WERI-Rb-1 (cell line): ENCODE data around the gene MAPKAP1.

Source experiments
- DNase-seq: peaks from one replicate; pipeline ENCODE4 v3.0.0-alpha.2; 2020
- H3K27ac ChIP-seq: fragments of 250-450 bp; sonication (Bioruptor Pico); 2 replicates; pipeline ENCODE4 v1.5.1; 2020; ENCODE audit warnings: mild to moderate bottlenecking, moderate library complexity
- H3K27me3 ChIP-seq: fragments of 250-450 bp; sonication (Bioruptor Pico); 2 replicates; pipeline ENCODE4 v1.5.1; 2021; ENCODE audit warnings: mild to moderate bottlenecking, low read depth, moderate library complexity; ENCODE audit not compliant: insufficient read depth, severe bottlenecking
- H3K36me3 ChIP-seq: fragments of 250-450 bp; sonication (Bioruptor Pico); 2 replicates; pipeline ENCODE4 v1.5.1; 2020; ENCODE audit warnings: mild to moderate bottlenecking, moderate library complexity
- H3K4me3 ChIP-seq: 2 replicates; pipeline ENCODE4 v1.5.1; 2011; ENCODE audit warnings: low read depth, mild to moderate bottlenecking, control low read depth, low read length
- H3K9me3 ChIP-seq: fragments of 250-450 bp; sonication (Bioruptor Pico); 2 replicates; pipeline ENCODE4 v1.5.1; 2021; ENCODE audit warnings: mild to moderate bottlenecking, moderate library complexity; ENCODE audit not compliant: severe bottlenecking
- TF ChIP-seq, protein P1 (sequence below): IDR thresholded peaks from 2 replicates; pipeline ENCODE4 v1.5.1; 2011; ENCODE audit warnings: low read depth, mild to moderate bottlenecking, control low read depth, inconsistent platforms, low read length

MAPKAP1 gene

DNA sequence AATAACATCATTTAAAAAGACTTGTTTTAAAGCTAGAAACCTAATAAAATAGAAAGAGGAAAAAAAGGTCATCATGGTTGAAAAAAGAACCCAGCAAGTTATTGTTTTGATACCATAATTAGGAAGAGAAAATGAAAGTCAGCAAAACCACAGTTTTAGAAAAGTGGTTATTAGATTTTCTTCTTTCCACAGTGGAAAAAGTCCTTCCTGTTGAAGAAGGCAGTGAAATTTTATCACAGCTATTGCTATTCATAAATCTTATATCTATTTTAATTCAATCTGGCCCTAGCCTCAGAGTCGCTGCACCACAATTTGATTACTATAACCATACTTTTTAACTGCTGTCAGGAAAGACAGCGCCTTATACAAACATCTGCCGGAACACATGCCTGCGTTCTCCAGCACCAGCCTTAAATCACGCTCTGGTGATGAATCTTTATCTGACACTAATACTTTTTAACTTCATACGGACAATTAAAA, 60.3 kb downstream of the MAPKAP1 start:
- DNase-seq = no peak
- Histone ChIP-seq H3K36me3 (no peaks in the 10 kb centered on the region), H3K27me3 (no peaks in the 10 kb centered on the region), H3K4me3 (no peak overlapping the region), H3K9me3 (no peaks in the 10 kb centered on the region), H3K27ac (no peak overlapping the region)
- TF ChIP-seq, protein P1, sequence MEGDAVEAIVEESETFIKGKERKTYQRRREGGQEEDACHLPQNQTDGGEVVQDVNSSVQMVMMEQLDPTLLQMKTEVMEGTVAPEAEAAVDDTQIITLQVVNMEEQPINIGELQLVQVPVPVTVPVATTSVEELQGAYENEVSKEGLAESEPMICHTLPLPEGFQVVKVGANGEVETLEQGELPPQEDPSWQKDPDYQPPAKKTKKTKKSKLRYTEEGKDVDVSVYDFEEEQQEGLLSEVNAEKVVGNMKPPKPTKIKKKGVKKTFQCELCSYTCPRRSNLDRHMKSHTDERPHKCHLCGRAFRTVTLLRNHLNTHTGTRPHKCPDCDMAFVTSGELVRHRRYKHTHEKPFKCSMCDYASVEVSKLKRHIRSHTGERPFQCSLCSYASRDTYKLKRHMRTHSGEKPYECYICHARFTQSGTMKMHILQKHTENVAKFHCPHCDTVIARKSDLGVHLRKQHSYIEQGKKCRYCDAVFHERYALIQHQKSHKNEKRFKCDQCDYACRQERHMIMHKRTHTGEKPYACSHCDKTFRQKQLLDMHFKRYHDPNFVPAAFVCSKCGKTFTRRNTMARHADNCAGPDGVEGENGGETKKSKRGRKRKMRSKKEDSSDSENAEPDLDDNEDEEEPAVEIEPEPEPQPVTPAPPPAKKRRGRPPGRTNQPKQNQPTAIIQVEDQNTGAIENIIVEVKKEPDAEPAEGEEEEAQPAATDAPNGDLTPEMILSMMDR = no peak

DNA sequence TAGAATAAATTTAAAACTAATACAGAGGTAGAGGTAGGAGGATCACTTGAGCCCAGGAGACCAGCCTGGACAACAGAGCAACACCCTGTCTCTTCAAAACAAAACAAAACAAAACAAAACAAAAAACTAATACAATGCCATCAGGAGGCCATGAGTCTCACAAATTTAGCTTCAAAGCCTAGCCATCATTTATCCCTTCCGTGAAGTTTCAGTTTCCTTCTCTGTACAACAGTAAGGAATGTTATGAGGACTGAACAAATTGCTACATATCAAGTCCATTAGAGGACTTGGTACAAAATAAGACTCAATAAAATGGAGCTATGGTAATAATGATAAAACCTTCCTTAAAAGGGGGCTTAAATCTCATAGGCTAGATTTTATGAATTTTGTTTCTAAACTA, 60.8 kb downstream of the MAPKAP1 start:
- Histone ChIP-seq H3K9me3 (no peaks in the 10 kb centered on the region), H3K4me3 (no peak overlapping the region), H3K36me3 (no peaks in the 10 kb centered on the region), H3K27me3 (no peaks in the 10 kb centered on the region), H3K27ac (no peak overlapping the region)
- DNase-seq = no peak
- TF ChIP-seq, protein P1 = no peak

DNA sequence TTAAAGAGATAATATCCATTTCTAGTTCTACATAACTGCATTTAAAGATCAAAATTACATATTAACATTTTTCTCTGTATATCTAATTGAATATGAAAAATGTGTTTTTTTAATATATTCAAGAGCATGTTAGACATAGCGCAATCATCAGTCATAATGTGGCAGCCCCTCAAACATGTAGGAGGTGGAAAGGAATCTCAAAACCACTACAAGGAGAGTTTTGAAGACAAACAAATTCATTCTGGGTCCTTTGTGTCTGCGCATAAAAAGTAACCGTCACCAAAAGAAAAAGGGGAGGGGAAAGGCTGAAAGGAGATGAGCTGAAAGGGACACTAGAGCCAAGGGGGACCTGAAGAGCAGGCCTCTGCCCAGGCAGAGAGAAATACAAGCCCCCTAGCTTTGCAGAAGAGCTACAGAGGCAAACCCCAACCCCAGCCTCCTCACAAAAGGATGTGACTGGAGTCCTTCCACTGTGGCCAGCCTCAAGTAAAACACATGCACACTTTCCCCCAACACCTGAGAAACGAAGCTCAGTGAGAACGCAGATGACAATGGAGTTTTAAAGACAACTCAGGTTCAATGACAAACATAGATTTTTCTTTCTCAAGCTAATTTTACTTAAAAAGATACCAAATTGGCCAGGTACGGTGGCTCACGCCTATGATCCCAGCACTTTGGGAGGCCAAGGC, 62.0 kb downstream of the MAPKAP1 start:
- Histone ChIP-seq H3K27ac (no peak overlapping the region), H3K4me3 (no peak overlapping the region), H3K9me3 (no peaks in the 10 kb centered on the region), H3K27me3 (no peaks in the 10 kb centered on the region), H3K36me3 (no peaks in the 10 kb centered on the region)
- TF ChIP-seq, protein P1 = no peak
- DNase-seq = no peak

DNA sequence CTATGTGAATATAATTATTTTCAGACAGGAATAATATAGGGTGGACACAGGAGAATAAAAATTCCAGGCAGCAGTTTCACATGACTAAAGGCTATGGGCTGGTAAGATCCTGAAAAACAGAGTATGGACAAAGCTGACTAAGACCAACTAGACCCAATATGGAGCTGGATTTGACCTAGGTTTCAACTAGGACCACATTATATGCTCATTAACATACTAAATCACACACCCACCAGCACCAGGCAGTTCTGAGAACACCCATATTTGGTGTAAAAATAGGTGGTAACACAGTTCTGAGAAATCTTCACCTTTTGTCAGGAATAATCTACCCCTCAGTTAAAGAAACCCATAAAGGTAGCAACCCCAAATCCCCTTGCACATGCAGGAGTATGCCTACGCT, 64.7 kb downstream of the MAPKAP1 start:
- TF ChIP-seq, protein P1 = no peak
- Histone ChIP-seq H3K9me3 (no peaks in the 10 kb centered on the region), H3K36me3 (no peaks in the 10 kb centered on the region), H3K27ac (no peak overlapping the region), H3K4me3 (no peak overlapping the region), H3K27me3 (no peaks in the 10 kb centered on the region)
- no peak for DNase-seq

DNA sequence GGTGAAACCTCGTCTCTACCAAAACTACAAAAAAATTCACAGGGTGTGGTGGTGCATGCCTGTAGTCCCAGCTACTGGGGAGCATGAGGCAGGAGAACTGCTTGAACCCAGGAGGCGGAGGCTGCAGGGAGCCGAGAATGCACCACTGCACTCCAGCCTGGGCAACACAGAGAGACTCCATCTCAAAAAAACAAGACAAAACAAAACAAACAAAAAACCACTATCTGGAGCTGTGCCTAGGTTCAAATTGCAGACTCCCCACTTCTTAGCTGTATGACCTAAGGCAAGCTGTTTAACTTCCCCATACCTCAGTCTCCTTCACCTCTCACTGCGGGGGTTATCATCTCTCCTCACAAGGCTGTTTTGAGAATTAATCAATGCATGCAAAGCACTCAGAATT, 68.0 kb downstream of the MAPKAP1 start:
- H3K4me3 ChIP-seq = no peak overlapping the region
- H3K27ac ChIP-seq = no peak overlapping the region
- DNase-seq = no peak
- no peaks in the 10 kb centered on the region for H3K36me3 ChIP-seq
- no peaks in the 10 kb centered on the region for H3K27me3 ChIP-seq
- no peaks in the 10 kb centered on the region for H3K9me3 ChIP-seq
- TF ChIP-seq, protein P1 = no peak
